HG03354 (cell line): ENCODE measurements around the gene RCAN2.

Experiments
- ATAC-seq: cut with Tn5 transposase; IDR thresholded peaks from one replicate; pipeline ENCODE4 v1.9.1; 2021; ENCODE audit warnings: mild to moderate bottlenecking; ENCODE audit not compliant: unreplicated experiment, poor library complexity, severe bottlenecking

Gene RCAN2

GRCh38 chr6:46274502-46274901, 216.7 kb downstream of the RCAN2 start:
- no peak for ATAC-seq

GRCh38 chr6:46273911-46274310, 217.3 kb downstream of the RCAN2 start:
- ATAC-seq = no peak

GRCh38 chr6:46271728-46272127, 219.5 kb downstream of the RCAN2 start:
- ATAC-seq = no peak

- no peak for ATAC-seq
These were observed 220.1 kb downstream of the RCAN2 start for GRCh38 chr6:46271107-46271506.

- ATAC-seq = no peak
These were observed 220.9 kb downstream of the RCAN2 start for GRCh38 chr6:46270336-46270735.

- ATAC-seq = no peak
These were observed 221.6 kb downstream of the RCAN2 start for GRCh38 chr6:46269447-46270229.

- ATAC-seq = no peak
These were observed 223.7 kb downstream of the RCAN2 start for GRCh38 chr6:46267515-46267914.

- no peak for ATAC-seq
These were observed 225.9 kb downstream of the RCAN2 start for GRCh38 chr6:46265373-46265772.

GRCh38 chr6:46263707-46264086, 227.6 kb downstream of the RCAN2 start:
- no peak for ATAC-seq

GRCh38 chr6:46262928-46263706, 228.1 kb downstream of the RCAN2 start:
- no peak for ATAC-seq

- no peak for ATAC-seq
These were observed 233.0 kb downstream of the RCAN2 start for GRCh38 chr6:46258249-46258648.

GRCh38 chr6:46255528-46255927, 235.7 kb downstream of the RCAN2 start:
- ATAC-seq = no peak

GRCh38 chr6:46254946-46255345, 236.3 kb downstream of the RCAN2 start:
- no peak for ATAC-seq

- ATAC-seq = no peak
These were observed 236.9 kb downstream of the RCAN2 start for GRCh38 chr6:46254331-46254730.

- ATAC-seq = no peak
These were observed 239.5 kb downstream of the RCAN2 start for GRCh38 chr6:46251583-46252339.

- no peak for ATAC-seq
These were observed 243.1 kb downstream of the RCAN2 start for GRCh38 chr6:46248143-46248542.

- ATAC-seq = no peak
These were observed 244.5 kb downstream of the RCAN2 start for GRCh38 chr6:46246727-46247126.

GRCh38 chr6:46246081-46246480, 245.2 kb downstream of the RCAN2 start:
- ATAC-seq = no peak

- no peak for ATAC-seq
These were observed 246.6 kb downstream of the RCAN2 start for GRCh38 chr6:46244670-46245069.

GRCh38 chr6:46243754-46244153, 247.5 kb downstream of the RCAN2 start:
- ATAC-seq = no peak
